Right lobe of liver (tissue), 4 donors: Measurements from ENCODE around the gene SORBS2.
"Not testable (repeated sequence)": the region's sequence is repeated elsewhere in the genome, so short reads cannot be mapped to it uniquely, and the experiment has no call there.

Source experiments
- CTCF ChIP-seq, 4 donors: fragments of 200-600 bp in 3 of 4; fragments of 450-650 bp in 1 of 4; IDR thresholded peaks; one replicate each; pipeline versions ENCODE4 v1.5.1 to v1.8.0; 2016 to 2022; ENCODE audit warnings: antibody characterized with exemption in 4 of 4, mild to moderate bottlenecking in 2 of 4
- POLR2A ChIP-seq: fragments of 450-650 bp; IDR thresholded peaks from one replicate; pipeline ENCODE4 v1.6.1; 2017; ENCODE audit warnings: antibody characterized with exemption, mild to moderate bottlenecking
- donor health status: DM: no; HTN: no; CAD: no.
- donor health status: DM: no; HTN: no; CAD: no.
- donor health status: DM: no; HTN: yes; CAD: no.

DNA sequence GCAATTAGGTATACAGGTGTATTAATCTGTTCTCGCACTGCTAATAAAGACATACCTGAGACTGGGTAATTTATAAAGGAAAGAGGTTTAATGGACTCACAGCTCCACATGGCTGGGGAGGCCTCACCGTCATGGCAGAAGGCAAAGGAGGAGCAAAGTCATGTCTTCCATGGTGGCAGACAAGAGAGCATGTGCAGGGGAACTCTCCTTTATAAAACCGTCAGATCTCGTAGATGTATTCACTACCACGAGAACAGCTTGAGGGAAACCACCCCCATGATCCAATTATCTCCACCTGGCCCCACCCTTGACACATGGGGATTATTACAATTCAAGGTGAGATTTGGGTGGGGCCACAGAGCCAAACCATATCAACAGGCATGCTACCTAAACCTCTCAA lies 97.5 kb downstream of the SORBS2 start:
- not testable (repeated sequence) for TF ChIP-seq CTCF (IDR thresholded peaks at IDR 0.05); POLR2A
